Muscle layer of duodenum (tissue), 2 donors: ENCODE measurements around the gene TRNP1.

Experiments
- H3K27ac ChIP-seq: one replicate; pipeline ENCODE4 v1.7.0; 2013; ENCODE audit warnings: mild to moderate bottlenecking, low read length
- H3K27me3 ChIP-seq: one replicate; pipeline ENCODE4 v1.7.0; 2013; ENCODE audit warnings: low read depth, mild to moderate bottlenecking, control low read depth, low read length
- H3K36me3 ChIP-seq, 2 donors: one replicate each; pipeline ENCODE4 v1.7.0; 2013; ENCODE audit warnings: low read length in 2 of 2, control low read depth in 1 of 2, mild to moderate bottlenecking in 1 of 2; ENCODE audit not compliant: insufficient read depth in 2 of 2, control insufficient read depth in 1 of 2
- H3K4me1 ChIP-seq, 2 donors: one replicate each; pipeline ENCODE4 v1.7.0; 2013; ENCODE audit warnings: low read length in 2 of 2, mild to moderate bottlenecking in 2 of 2, control low read depth in 1 of 2, moderate library complexity in 1 of 2; ENCODE audit not compliant: insufficient read depth in 2 of 2, control insufficient read depth in 1 of 2
- H3K4me3 ChIP-seq, 2 donors: one replicate each; pipeline ENCODE4 v1.7.0; 2013; ENCODE audit warnings: low read length in 2 of 2, low read depth in 1 of 2, mild to moderate bottlenecking in 1 of 2
- H3K9me3 ChIP-seq, 2 donors: one replicate each; pipeline ENCODE4 v1.7.0; 2013; ENCODE audit warnings: low read length in 2 of 2, control low read depth in 1 of 2, mild to moderate bottlenecking in 1 of 2; ENCODE audit not compliant: control insufficient read depth in 1 of 2
- donor health status: healthy.

The TRNP1 gene

DNA sequence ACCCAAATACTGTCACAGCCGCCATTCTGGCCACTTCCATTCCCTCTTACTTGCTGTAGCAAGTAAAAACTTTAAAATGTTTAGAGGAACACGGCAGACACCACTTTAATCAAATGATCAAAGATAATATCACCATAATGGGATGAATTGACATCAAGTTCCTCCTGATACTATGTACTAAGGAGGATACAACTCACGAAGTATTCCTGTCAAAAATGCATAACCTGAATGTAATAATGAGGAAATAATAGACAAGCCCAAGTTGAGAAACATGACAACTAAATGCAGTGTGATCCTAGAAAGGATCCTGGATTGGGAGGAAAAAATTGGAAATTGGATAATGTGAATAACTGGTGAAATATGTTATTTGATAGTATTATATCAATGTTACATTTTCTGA lies 37.2 kb upstream of the TRNP1 start:
- no peak overlapping the region for H3K27ac ChIP-seq
- peaks cover 28% of the 10 kb centered on the region for H3K27me3 ChIP-seq
- no peak overlapping the region for H3K4me3 ChIP-seq
- peaks cover 0 to 8% of the 10 kb centered on the region in 2 donors for H3K4me1 ChIP-seq
- H3K9me3 ChIP-seq, result peaks cover 5 to 11% of the 10 kb centered on the region in 2 donors
- no peaks in the 10 kb centered on the region for H3K36me3 ChIP-seq

- Histone ChIP-seq H3K27ac (no peak overlapping the region), H3K27me3 (peaks cover 28% of the 10 kb centered on the region), H3K4me1 (peaks cover 0 to 8% of the 10 kb centered on the region in 2 donors), H3K9me3 (peaks cover 5 to 11% of the 10 kb centered on the region in 2 donors), H3K36me3 (no peaks in the 10 kb centered on the region), H3K4me3 (no peak overlapping the region)
These were observed 36.2 kb upstream of the TRNP1 start for GRCh38 chr1:26957306-26957705.

- Histone ChIP-seq H3K27ac (no peak overlapping the region), H3K4me1 (peaks cover 0 to 8% of the 10 kb centered on the region in 2 donors), H3K36me3 (no peaks in the 10 kb centered on the region), H3K4me3 (peak overlapping the region in 1 of 2 donors; percentile 26), H3K27me3 (peaks cover 28% of the 10 kb centered on the region), H3K9me3 (peaks cover 5 to 11% of the 10 kb centered on the region in 2 donors)
These were observed 34.2 kb upstream of the TRNP1 start for GRCh38 chr1:26959270-26959669.

DNA sequence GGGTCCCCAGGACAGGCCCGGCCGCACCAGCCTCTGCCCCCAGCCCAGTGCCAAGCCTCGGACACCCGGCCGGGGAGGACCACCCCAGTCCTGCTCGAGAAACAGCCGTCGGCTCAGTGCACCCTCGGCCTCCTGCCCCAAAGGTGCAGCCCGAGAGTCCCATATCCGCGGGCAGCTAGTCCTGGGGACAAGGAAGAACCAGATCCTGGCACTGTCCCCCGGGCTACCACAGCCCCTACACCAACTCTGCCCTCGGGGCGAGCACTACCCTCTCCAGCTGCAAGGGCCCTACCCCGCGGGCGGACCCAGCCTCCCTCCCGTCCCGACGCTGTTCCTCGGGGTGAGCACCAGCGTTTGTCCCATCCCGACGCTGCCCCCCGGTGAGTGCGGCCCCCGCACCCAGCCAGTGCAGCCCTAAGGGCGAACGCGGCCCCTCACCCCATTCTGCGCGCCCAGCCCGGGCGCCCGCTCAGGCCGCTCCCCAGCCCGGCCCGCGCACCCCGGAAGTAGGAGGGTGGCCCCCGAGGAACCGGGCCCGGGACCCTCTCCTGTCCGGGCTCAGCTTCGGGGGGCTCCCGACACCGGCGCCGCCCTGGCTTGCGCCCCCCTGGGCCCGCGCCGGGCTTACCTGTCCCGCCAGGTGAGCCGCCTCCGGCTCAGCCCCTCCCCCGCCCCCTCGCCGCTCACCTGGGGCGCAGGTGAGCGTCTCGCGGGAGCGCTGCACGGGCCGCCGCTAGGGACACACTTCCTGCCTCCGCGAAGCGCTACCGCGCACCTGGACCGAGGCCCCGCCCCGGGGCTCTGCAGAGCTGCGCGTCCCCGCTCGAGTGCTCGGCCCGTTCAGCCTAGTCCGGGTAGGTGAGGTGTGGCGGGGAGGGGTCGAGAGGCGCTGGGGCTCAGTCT lies 33.5 kb upstream of the TRNP1 start, which contains the start of gene KDF1:
TSS of gene KDF1 (minus strand) at position 747 of the 903 bp plus-strand sequence. CDS start 8,088 bp downstream, outside the sequence.
- Histone ChIP-seq H3K27me3 (peaks cover 28% of the 10 kb centered on the region), H3K36me3 (no peaks in the 10 kb centered on the region), H3K9me3 (peaks cover 5 to 11% of the 10 kb centered on the region in 2 donors), H3K27ac (peak within 1 kb of the TSS; percentile 63), H3K4me1 (peaks cover 0 to 8% of the 10 kb centered on the region in 2 donors), H3K4me3 (peak within 1 kb of the TSS; percentile 48 to 51)

DNA sequence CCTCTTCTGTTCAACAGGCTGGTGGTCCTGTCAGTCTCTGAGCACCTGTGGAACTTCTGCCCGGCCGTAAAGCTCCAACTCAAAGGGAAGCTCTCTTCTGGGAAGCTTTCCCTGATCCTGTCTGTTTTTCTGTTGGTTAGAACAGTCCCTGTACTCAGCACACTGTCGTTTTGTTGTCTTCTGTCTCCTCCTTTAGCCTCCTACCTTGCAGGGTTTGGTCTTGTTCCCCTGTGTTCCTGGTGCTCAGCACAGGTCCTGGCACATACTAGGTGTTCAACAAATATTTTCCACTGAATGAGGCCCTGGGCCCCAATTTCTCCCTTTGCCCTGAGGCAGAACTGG lies 32.9 kb upstream of the TRNP1 start:
- Histone ChIP-seq H3K36me3 (no peaks in the 10 kb centered on the region), H3K4me3 (peak overlapping the region in 1 of 2 donors; percentile 48), H3K27ac (peak overlapping the region; percentile 63), H3K4me1 (peaks cover 0 to 8% of the 10 kb centered on the region in 2 donors), H3K27me3 (peaks cover 28% of the 10 kb centered on the region), H3K9me3 (peaks cover 5 to 7% of the 10 kb centered on the region in 2 donors)

- Histone ChIP-seq H3K4me1 (peaks cover 0 to 8% of the 10 kb centered on the region in 2 donors), H3K9me3 (no peaks in the 10 kb centered on the region), H3K27me3 (peaks cover 28% of the 10 kb centered on the region), H3K36me3 (no peaks in the 10 kb centered on the region), H3K4me3 (no peak overlapping the region), H3K27ac (no peak overlapping the region)
These were observed 31.7 kb upstream of the TRNP1 start for GRCh38 chr1:26961826-26962225.

DNA sequence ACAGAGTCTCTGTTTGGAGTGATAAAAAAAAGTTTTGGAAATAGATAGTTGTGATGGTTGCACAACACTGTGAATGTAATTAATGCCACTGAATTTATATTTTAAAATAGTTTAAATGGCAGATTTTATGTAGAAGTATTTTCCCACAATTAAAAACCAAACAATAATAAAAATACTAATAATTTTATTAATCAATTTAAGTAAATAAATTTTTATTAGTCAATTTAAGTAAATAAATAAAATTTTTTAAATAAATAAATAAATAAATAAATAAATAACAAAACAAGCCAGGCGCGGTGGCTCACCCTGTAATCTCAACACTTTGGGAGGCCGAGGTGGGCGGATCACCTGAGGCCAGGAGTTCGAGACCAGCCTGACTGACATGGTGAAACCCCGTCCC lies 28.3 kb upstream of the TRNP1 start:
- Histone ChIP-seq H3K27me3 (peaks cover 7% of the 10 kb centered on the region), H3K4me3 (no peak overlapping the region), H3K4me1 (peaks cover 0 to 2% of the 10 kb centered on the region in 2 donors), H3K36me3 (no peaks in the 10 kb centered on the region), H3K27ac (no peak overlapping the region), H3K9me3 (no peaks in the 10 kb centered on the region)

GRCh38 chr1:26965628-26966027 lies 27.9 kb upstream of the TRNP1 start:
- H3K27me3 ChIP-seq, result peaks cover 3% of the 10 kb centered on the region
- no peak overlapping the region for H3K27ac ChIP-seq
- no peaks in the 10 kb centered on the region for H3K36me3 ChIP-seq
- no peaks in the 10 kb centered on the region for H3K4me1 ChIP-seq
- H3K4me3 ChIP-seq, result no peak overlapping the region
- no peaks in the 10 kb centered on the region for H3K9me3 ChIP-seq

- H3K4me1 ChIP-seq, result no peaks in the 10 kb centered on the region
- H3K27me3 ChIP-seq, result no peaks in the 10 kb centered on the region
- no peaks in the 10 kb centered on the region for H3K36me3 ChIP-seq
- H3K27ac ChIP-seq, result no peak overlapping the region
- H3K4me3 ChIP-seq, result no peak overlapping the region
- H3K9me3 ChIP-seq, result no peaks in the 10 kb centered on the region
These were observed 22.7 kb upstream of the TRNP1 start for GRCh38 chr1:26970810-26971209.

DNA sequence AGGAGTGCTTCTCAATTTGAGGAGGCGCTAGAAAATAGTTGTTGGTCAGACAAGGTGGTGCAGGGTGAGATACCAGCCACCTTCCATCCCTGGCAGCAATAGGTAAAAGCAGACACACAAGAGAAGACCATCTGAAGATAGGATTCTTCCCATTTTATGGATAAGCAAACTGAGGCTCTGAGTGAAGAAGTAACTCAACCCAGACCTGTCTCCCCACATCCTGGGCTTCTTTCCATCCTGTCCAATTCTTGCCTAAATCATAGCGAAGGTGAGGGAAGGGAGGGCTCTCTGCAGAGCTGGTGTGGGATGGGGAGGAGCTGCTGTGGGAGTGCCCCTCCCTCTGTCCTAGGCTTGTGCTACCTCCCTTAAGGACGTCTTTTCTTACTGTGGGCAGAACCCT lies 21.9 kb upstream of the TRNP1 start:
- Histone ChIP-seq H3K4me3 (no peak overlapping the region), H3K27ac (no peak overlapping the region), H3K27me3 (no peaks in the 10 kb centered on the region), H3K4me1 (no peaks in the 10 kb centered on the region), H3K9me3 (no peaks in the 10 kb centered on the region), H3K36me3 (no peaks in the 10 kb centered on the region)

- Histone ChIP-seq H3K4me1 (no peaks in the 10 kb centered on the region), H3K36me3 (no peaks in the 10 kb centered on the region), H3K4me3 (no peak overlapping the region), H3K9me3 (no peaks in the 10 kb centered on the region), H3K27me3 (no peaks in the 10 kb centered on the region), H3K27ac (no peak overlapping the region)
These were observed 21.1 kb upstream of the TRNP1 start for GRCh38 chr1:26972390-26972789.
